T-helper 17 cell (primary cell): ENCODE results near the gene UNC119B. TPM values are rescaled to one million over a fixed set of nuclear protein-coding genes. Genes with fewer than 3 reads are reported as not detected.

Experiments used
- ATAC-seq: fragments of 150-1000 bp; cut with Tn5 transposase; 2 replicates; pipeline ENCODE4 v1.10.0; 2021; ENCODE audit warnings: mild to moderate bottlenecking, moderate library complexity
- DNase-seq, 3 donors: peaks; one replicate each; pipeline versions ENCODE4 v3.0.0 to v3.0.0-alpha.2; 2020 to 2021
- H3K9me3 ChIP-seq: one replicate; pipeline ENCODE4 v1.7.0; 2013; ENCODE audit warnings: low read length, mild to moderate bottlenecking; ENCODE audit not compliant: control insufficient read depth, poor library complexity, severe bottlenecking
- H3K27ac Mint-ChIP-seq: one replicate; pipeline ENCODE4 v1.8.0; 2022; ENCODE audit warnings: mild to moderate bottlenecking, moderate library complexity, mixed read lengths
- H3K27me3 Mint-ChIP-seq: one replicate; pipeline ENCODE4 v1.8.0; 2022; ENCODE audit warnings: mixed read lengths
- H3K36me3 Mint-ChIP-seq: one replicate; pipeline ENCODE4 v1.8.0; 2022; ENCODE audit warnings: low read depth, mixed read lengths
- H3K4me1 Mint-ChIP-seq: one replicate; pipeline ENCODE4 v1.8.0; 2022; ENCODE audit warnings: mild to moderate bottlenecking, mixed read lengths
- H3K4me3 Mint-ChIP-seq: one replicate; pipeline ENCODE4 v1.8.0; 2022; ENCODE audit warnings: mild to moderate bottlenecking, moderate library complexity, mixed read lengths
- total RNA-seq, 4 donors: library from RNA in 2 of 4; stranded (reverse) in 2 of 4; gene quantifications; one replicate each; pipeline ENCODE4 v1.2.3 and lab custom pipeline; 2022 to 2026

Gene UNC119B
- total RNA-seq, 2 donors from 2014 or later = 15.2 to 16.2 TPM

DNA sequence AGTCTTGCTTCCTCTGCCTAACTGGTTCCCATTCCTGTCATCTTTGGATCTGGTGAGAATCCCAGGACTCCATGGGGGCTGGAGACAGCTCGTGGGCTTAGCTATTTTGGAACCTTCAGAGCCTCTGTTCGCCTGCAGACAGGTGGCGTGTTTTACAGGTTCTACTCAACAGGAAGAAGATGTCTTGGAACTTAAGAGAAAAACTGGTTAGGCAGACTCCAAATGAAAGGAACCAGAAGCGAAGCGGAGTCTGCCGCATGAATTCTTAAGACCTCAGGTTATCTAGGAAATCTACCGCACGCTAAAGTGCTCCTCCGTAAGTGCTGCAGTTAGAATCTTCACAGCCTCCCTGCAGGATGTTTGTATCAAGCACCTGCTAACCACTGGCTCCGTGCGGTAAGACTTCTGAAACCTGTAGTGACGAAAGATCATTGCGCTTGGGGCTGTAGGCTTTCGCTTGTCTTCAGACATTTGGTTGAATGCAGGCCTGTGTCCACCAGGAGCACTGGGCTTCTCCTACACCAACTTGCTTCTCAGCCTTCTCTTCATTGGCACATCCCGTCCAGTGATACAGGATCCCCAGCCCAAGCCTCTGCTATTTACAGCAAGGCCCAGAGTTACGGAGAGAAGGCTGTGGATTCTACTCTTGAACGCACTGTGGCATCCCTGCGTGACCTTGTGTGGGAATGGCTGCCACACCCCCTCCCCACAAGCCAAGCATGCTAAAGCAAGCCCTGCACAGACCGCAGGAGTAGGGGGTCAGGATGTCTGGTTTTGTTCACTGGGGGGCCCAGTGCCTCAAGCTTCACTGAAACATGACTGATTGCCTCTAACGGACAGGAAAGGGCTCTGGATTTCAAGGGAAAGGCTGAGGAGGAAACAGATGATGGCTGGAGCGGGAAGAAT is 50.3 kb downstream of the UNC119B start:
- H3K27me3 Mint-ChIP-seq = no peaks in the 10 kb centered on the region
- DNase-seq (no peak), ATAC-seq (peak; percentile 84)
- H3K4me1 Mint-ChIP-seq = peaks cover 10% of the 10 kb centered on the region
- peak overlapping the region; percentile 61 for H3K4me3 Mint-ChIP-seq
- H3K9me3 ChIP-seq = no peaks in the 10 kb centered on the region
- peaks cover 5% of the 10 kb centered on the region for H3K36me3 Mint-ChIP-seq
- H3K27ac Mint-ChIP-seq = peak overlapping the region; percentile 83

DNA sequence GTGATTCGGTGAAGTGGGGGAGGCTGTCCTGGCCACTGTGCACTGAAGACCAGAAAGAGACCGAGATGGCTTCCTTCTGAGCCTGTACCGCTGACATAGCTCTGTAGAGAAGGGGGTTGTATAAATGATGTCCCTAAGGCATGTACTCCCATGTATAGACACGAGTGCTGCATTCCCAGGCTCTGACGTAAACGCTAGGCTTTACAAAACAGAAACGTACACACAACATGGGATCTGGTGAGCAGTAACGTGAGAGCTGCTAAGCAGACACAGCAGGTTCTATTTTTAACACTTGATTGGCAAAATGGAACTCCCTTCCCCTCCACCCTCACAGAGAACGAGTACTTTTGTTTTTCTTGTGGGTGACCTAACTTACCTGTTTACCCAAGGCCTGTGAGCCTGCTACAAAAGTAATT is 51.3 kb downstream of the UNC119B start:
- no peaks in the 10 kb centered on the region for H3K27me3 Mint-ChIP-seq
- H3K4me1 Mint-ChIP-seq = peaks cover 10% of the 10 kb centered on the region
- H3K36me3 Mint-ChIP-seq = peaks cover 5% of the 10 kb centered on the region
- ATAC-seq (no peak), DNase-seq (no peak)
- H3K9me3 ChIP-seq = no peaks in the 10 kb centered on the region
- no peak overlapping the region for H3K4me3 Mint-ChIP-seq
- H3K27ac Mint-ChIP-seq = peak overlapping the region; percentile 83

DNA sequence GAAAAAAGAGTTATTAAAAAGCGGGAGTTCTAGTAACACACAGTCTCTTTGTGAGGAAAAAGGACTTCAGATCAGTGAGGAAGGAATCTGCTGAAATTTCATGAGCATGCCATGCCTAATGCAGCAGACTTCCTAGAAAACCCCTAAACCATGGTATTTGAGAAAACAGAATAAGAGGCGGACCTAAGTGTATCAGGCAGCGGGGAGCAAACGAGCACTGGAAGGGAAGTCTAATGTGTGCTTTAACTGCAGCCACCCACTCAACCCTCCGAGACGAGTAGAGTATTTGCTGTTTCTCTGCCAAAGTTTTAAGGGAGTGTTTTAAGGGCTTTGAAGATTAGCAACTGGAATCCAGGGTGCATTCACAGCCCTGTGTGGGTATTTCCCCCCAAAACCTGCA is 51.8 kb downstream of the UNC119B start:
- H3K4me3 Mint-ChIP-seq = no peak overlapping the region
- no peaks in the 10 kb centered on the region for H3K9me3 ChIP-seq
- no peak overlapping the region for H3K27ac Mint-ChIP-seq
- peaks cover 5% of the 10 kb centered on the region for H3K36me3 Mint-ChIP-seq
- H3K4me1 Mint-ChIP-seq = peaks cover 10% of the 10 kb centered on the region
- no peaks in the 10 kb centered on the region for H3K27me3 Mint-ChIP-seq
- DNase-seq = no peak
- no peak for ATAC-seq

DNA sequence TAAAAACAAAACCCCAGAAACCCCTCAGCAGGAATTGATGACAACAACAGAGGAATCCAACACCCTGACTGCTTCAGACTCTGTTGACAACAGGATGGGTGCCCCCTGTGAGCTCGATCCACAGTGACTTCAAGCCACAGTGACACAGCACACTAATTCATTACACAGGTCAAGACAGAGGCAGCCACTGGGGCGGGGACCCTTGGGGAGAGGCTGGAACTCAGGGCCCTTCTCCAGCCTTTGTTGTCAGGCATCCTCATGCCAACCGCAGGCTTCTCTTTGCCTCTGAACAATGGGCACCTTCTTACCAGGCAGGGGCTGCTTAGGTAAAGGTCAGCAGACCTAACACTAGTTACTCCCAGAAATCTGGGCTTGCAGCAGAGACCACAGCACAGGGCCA is 53.0 kb downstream of the UNC119B start:
- Mint-ChIP-seq H3K4me1 (peaks cover 5% of the 10 kb centered on the region), H3K36me3 (peaks cover 5% of the 10 kb centered on the region), H3K27me3 (no peaks in the 10 kb centered on the region), H3K4me3 (no peak overlapping the region), H3K27ac (peak overlapping the region; percentile 69)
- ATAC-seq (no peak), DNase-seq (no peak)
- H3K9me3 ChIP-seq = no peaks in the 10 kb centered on the region

DNA sequence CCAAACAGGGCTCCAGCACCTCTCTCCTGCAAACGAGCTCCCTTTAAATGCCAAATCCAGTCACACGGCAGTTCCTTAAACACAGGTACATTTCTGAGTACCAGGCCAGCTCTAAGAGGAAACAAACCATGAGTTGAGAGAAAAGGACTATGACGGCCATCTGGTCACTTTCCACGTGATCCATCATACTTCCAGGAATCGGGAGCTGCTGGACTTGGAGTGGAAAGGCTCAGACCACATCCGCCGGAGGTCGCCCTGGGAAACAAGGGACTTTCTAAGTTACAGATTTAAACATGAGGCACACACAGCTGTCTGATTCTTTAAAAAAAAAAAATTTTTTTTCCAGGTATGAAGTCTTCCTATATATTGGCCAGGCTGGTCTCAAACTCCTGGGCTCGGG is 54.6 kb downstream of the UNC119B start:
- no peak for DNase-seq
- no peak overlapping the region for H3K4me3 Mint-ChIP-seq
- peaks cover 4% of the 10 kb centered on the region for H3K4me1 Mint-ChIP-seq
- peaks cover 8% of the 10 kb centered on the region for H3K36me3 Mint-ChIP-seq
- H3K9me3 ChIP-seq = no peaks in the 10 kb centered on the region
- no peak overlapping the region for H3K27ac Mint-ChIP-seq
- no peaks in the 10 kb centered on the region for H3K27me3 Mint-ChIP-seq
- ATAC-seq = no peak

DNA sequence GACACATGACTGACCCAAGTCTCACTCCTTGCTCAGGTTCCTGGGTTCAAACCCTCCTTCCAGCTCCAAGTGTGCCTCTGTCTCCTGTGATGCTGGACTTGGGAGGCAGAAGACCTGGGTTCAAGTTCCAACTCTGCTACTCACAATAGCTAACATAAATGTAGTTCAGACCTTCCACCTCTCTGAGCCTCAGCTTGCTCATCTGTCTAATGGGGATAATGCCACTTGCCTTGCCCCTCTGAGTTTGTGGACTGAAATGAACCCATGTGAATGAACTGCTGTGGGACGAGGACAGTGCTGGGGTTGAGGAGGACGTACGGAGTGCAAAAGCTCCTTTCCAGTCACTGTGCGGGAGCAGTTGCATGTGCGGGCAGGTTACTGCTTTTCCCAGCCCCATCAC is 56.3 kb downstream of the UNC119B start:
- Mint-ChIP-seq H3K27ac (no peak overlapping the region), H3K27me3 (no peaks in the 10 kb centered on the region), H3K36me3 (peaks cover 15% of the 10 kb centered on the region), H3K4me3 (no peak overlapping the region), H3K4me1 (peaks cover 11% of the 10 kb centered on the region)
- H3K9me3 ChIP-seq = no peaks in the 10 kb centered on the region
- no peak for DNase-seq
- ATAC-seq = no peak

DNA sequence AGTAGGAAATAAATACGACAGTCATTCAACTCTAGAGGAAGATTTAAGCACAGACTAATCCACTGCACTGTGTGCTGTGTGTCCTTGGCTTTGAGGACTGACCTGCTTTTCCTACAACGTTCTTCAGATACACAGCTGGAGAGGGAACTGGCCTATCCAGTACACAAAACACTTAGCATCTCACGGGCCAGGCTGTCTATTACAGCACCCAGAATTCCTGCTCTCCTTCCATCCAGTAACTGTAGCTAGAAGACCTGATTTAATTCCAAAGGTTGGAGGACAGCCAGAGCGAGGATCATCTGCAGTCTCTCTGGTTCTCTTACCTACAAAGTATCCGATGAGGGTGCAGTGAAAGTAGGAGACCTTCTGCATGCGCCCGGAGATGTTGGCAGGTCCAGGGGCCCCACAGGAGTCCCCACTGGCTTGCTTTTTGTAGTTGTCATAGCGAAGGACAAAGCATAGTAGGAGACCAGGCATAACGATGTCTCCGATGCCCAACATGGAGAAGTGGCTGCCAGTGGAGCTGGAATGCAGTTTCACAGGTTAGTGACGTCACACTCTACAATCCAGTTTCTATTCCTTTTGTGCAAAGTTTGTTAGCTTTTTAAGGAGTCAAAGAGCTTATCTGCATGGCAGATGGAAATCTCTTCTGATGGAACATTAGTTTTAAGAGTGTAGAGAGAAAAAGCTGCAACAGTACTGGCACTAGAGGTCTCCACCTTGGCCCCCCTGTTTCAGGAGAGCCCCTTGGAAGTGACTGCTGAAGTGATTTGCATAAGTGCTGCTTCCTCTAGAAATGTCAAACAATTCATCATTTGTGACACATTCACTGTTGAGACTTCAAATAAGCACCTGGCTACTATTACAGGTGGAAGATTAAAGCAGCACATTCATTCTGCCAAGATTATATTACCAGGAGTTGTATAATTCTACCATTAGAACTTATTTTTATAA is 57.1 kb downstream of the UNC119B start:
- no peak for DNase-seq
- no peak overlapping the region for H3K4me3 Mint-ChIP-seq
- no peaks in the 10 kb centered on the region for H3K9me3 ChIP-seq
- H3K36me3 Mint-ChIP-seq = peaks cover 19% of the 10 kb centered on the region
- no peaks in the 10 kb centered on the region for H3K27me3 Mint-ChIP-seq
- no peak for ATAC-seq
- no peak overlapping the region for H3K27ac Mint-ChIP-seq
- peaks cover 15% of the 10 kb centered on the region for H3K4me1 Mint-ChIP-seq

DNA sequence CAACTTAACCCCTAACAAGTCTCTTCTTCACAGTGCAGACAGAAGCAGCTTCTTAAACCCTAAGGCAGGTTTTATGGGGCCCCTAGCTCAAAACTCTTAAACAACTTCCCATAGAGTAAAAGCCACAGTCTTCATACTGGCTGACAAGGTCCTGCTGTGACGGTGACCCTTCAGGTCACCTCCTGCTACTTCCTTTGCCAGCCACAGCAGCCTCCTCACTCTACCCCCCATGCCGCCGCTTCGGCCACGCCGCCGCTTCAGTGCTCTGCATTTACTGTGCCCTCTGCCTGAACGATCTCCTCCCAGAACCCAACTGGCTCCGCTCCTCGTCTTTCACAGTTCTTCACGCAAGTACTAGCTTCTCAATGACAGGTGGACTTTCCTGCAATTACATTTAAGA is 60.8 kb downstream of the UNC119B start:
- H3K27me3 Mint-ChIP-seq = no peaks in the 10 kb centered on the region
- peak overlapping the region; percentile 66 for H3K27ac Mint-ChIP-seq
- peaks cover 23% of the 10 kb centered on the region for H3K4me1 Mint-ChIP-seq
- ATAC-seq (no peak), DNase-seq (no peak)
- no peak overlapping the region for H3K4me3 Mint-ChIP-seq
- no peaks in the 10 kb centered on the region for H3K9me3 ChIP-seq
- H3K36me3 Mint-ChIP-seq = peaks cover 23% of the 10 kb centered on the region

Other genes starting within 250 kb of the UNC119B start
- 100 to 1,000 TPM; 122 to 124 TPM for gene SRSF9, start 240.7 kb upstream of the UNC119B start, total RNA-seq
- 10 to 100 TPM; 70.2 to 72.2 TPM for gene DYNLL1, start 214.3 kb upstream of the UNC119B start, total RNA-seq
- 10 to 100 TPM; 11.7 to 11.8 TPM for gene COQ5, start 181.3 kb upstream of the UNC119B start, total RNA-seq
- 100 to 1,000 TPM; 372 to 430 TPM for gene RNF10, start 176.1 kb upstream of the UNC119B start, total RNA-seq
- gene POP5, start 129.1 kb upstream of the UNC119B start, total RNA-seq = 10 to 100 TPM; 26.8 to 28.7 TPM
- not detected for gene CABP1, start 69.8 kb upstream of the UNC119B start, total RNA-seq
- gene MLEC, start 23.3 kb upstream of the UNC119B start, total RNA-seq = 10 to 100 TPM; 21.8 to 31.0 TPM
- 10 to 100 TPM in 1 of 2 donors, 1 to 10 TPM in 1; 9.1 to 10.8 TPM for gene ACADS, start 15.4 kb downstream of the UNC119B start, total RNA-seq
- gene SPPL3, start 193.9 kb downstream of the UNC119B start, total RNA-seq = 10 to 100 TPM; 44.6 to 60.7 TPM